Measurements from ENCODE around the gene ZSWIM5.
"Not testable (repeated sequence)": the region's sequence is repeated elsewhere in the genome, so short reads cannot be mapped to it uniquely, and the experiment has no call there.

ZSWIM5 gene

DNA sequence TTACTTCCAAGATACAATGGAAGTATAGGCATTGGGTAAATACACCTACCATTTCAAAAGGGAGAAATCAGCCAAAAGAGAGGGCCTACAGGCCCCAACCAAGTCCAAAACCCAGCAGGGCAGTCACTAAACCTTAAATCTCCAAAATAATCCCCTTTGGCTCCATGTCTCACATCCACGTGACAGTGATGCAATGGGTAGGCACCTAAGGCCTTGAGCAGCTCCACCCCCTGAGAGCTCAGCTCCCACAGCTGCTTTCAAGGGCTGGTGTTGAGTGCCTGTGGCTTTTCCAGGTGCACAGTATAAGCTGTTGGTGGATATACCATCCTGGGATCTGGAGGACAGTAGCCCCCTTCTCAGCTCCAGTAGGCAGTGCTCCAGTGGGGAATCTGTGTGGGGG is 121.8 kb downstream of the ZSWIM5 start:
- no peaks in the 10 kb centered on the region for H3K79me2 ChIP-seq (ENCODE audit: insufficient read depth, low read depth)
- H3K9ac ChIP-seq: no peak overlapping the region
- no peak overlapping the region for H3K27ac ChIP-seq
- H3K4me1 ChIP-seq (ENCODE audit: low read depth, poor library complexity, severe bottlenecking): peaks cover 3% of the 10 kb centered on the region
- no peaks in the 10 kb centered on the region for H4K20me1 ChIP-seq (ENCODE audit: insufficient read depth)
- H3K27me3 ChIP-seq (ENCODE audit: insufficient read depth, low read depth): no peaks in the 10 kb centered on the region
- no peak overlapping the region for H3K4me2 ChIP-seq
- no peaks in the 10 kb centered on the region for H3K36me3 ChIP-seq (ENCODE audit: insufficient read depth)
- no peak overlapping the region for H3K4me3 ChIP-seq (IDR thresholded peaks at IDR 0.05; ENCODE audit: insufficient read depth, low read depth, low read length)
- no peak overlapping the region for H2AFZ ChIP-seq (ENCODE audit: low read depth)
- TF ChIP-seq, protein P1, sequence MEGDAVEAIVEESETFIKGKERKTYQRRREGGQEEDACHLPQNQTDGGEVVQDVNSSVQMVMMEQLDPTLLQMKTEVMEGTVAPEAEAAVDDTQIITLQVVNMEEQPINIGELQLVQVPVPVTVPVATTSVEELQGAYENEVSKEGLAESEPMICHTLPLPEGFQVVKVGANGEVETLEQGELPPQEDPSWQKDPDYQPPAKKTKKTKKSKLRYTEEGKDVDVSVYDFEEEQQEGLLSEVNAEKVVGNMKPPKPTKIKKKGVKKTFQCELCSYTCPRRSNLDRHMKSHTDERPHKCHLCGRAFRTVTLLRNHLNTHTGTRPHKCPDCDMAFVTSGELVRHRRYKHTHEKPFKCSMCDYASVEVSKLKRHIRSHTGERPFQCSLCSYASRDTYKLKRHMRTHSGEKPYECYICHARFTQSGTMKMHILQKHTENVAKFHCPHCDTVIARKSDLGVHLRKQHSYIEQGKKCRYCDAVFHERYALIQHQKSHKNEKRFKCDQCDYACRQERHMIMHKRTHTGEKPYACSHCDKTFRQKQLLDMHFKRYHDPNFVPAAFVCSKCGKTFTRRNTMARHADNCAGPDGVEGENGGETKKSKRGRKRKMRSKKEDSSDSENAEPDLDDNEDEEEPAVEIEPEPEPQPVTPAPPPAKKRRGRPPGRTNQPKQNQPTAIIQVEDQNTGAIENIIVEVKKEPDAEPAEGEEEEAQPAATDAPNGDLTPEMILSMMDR (conservative IDR thresholded peaks at IDR 0.05; ENCODE audit: low read depth, low read length): no peak

DNA sequence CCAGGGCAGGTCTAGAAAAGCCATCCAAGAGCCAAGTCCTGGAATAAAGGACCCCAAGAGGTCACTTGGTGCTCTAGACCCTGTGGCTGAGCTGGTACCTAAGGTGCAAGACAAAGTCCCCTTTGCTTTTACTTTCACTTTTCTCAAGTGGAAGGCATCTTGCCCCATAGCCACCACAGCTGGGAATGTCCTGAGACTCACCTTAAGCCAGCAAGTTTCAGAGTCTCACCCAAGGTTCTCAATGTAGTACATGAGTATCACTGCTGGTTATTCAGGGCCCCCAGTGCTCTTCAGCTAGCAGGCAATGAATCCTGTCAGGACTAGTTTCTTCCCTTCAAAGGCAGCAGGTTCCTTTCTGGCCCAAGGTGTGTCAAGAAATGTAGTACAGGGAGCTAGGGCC is 126.9 kb downstream of the ZSWIM5 start:
- no peaks in the 10 kb centered on the region for H3K79me2 ChIP-seq (ENCODE audit: insufficient read depth, low read depth)
- H3K27ac ChIP-seq: no peak overlapping the region
- no peaks in the 10 kb centered on the region for H4K20me1 ChIP-seq (ENCODE audit: insufficient read depth)
- no peak overlapping the region for H3K9ac ChIP-seq
- H3K4me1 ChIP-seq (ENCODE audit: low read depth, poor library complexity, severe bottlenecking): peaks cover 6% of the 10 kb centered on the region
- no peak overlapping the region for H3K4me2 ChIP-seq
- no peaks in the 10 kb centered on the region for H3K27me3 ChIP-seq (ENCODE audit: insufficient read depth, low read depth)
- no peak overlapping the region for H2AFZ ChIP-seq (ENCODE audit: low read depth)
- H3K36me3 ChIP-seq (ENCODE audit: insufficient read depth): no peaks in the 10 kb centered on the region
- TF ChIP-seq, protein P1 (conservative IDR thresholded peaks at IDR 0.05; ENCODE audit: low read depth, low read length): no peak
- H3K4me3 ChIP-seq (IDR thresholded peaks at IDR 0.05; ENCODE audit: insufficient read depth, low read depth, low read length): no peak overlapping the region

DNA sequence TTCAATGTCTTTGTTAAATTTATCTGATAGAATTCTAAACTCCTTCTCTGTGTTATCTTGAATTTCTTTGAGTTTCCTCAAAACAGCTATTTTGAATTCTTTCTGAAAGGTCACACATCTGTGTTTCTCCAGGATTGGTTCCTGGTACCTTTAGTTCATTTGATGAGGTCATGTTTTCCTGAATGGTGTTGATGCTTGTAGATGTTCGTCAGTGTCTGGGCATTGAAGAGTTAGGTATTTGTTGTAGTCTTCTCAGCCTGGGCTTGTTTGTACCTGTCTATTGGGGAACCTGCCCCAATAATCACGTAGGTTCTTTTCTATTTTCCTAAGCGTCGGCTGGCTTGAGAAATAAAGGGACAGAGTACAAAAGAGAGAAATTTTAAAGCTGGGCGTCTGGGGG is 129.4 kb downstream of the ZSWIM5 start:
- not testable (repeated sequence) for H3K9ac ChIP-seq; H3K4me2 ChIP-seq; H3K79me2 ChIP-seq (ENCODE audit: insufficient read depth, low read depth); H4K20me1 ChIP-seq (ENCODE audit: insufficient read depth); H3K27me3 ChIP-seq (ENCODE audit: insufficient read depth, low read depth); H3K27ac ChIP-seq; H3K4me3 ChIP-seq (IDR thresholded peaks at IDR 0.05; ENCODE audit: insufficient read depth, low read depth, low read length); H2AFZ ChIP-seq (ENCODE audit: low read depth); H3K4me1 ChIP-seq (ENCODE audit: low read depth, poor library complexity, severe bottlenecking); H3K36me3 ChIP-seq (ENCODE audit: insufficient read depth)

DNA sequence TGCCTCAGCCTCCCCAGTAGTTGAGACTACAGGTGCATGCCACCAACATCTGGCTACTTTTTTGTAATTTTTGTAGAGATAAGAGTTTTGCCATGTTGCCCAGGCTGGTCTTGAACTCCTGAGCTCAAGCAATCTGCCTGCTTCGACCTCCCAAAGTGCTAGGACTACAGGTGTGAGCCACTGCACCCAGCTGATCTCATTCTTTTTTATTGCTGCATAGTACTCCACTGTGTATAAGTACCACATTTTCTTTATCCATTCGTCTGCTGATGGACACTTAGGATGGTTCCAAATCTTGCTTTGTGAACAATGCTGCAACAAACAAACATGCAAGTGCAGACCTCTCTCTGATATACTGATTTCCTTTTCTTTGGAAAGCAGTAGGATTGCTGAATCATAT is 134.8 kb downstream of the ZSWIM5 start:
- Histone ChIP-seq H3K4me3 (IDR thresholded peaks at IDR 0.05; ENCODE audit: insufficient read depth, low read depth, low read length) (no peak overlapping the region), H3K9ac (no peak overlapping the region), H3K27ac (no peak overlapping the region), H4K20me1 (ENCODE audit: insufficient read depth) (no peaks in the 10 kb centered on the region), H3K27me3 (ENCODE audit: insufficient read depth, low read depth) (no peaks in the 10 kb centered on the region), H3K4me1 (ENCODE audit: low read depth, poor library complexity, severe bottlenecking) (no peaks in the 10 kb centered on the region), H2AFZ (ENCODE audit: low read depth) (no peak overlapping the region), H3K79me2 (ENCODE audit: insufficient read depth, low read depth) (no peaks in the 10 kb centered on the region), H3K36me3 (ENCODE audit: insufficient read depth) (no peaks in the 10 kb centered on the region), H3K4me2 (no peak overlapping the region)
- TF ChIP-seq, protein P1 (conservative IDR thresholded peaks at IDR 0.05; ENCODE audit: low read depth, low read length): no peak

DNA sequence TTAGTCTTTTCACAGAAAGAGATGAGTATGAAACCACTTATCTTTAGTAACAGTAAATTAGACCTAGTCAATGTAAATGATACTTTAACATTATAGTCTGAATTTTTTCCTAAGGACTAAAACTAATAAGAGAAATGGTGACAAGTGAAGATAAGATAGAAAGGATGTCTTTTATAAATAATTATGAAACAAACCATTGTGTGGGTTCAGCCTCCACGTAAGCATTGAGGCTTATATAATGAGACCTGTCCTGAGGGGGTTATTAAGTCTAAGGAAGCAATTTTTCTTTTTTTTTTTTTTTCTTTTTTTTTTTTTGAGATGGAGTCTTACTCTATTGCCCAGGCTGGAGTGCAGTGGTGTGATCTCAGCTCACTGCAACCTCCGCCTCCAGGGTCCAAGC is 138.6 kb downstream of the ZSWIM5 start:
- H3K4me1 ChIP-seq (ENCODE audit: low read depth, poor library complexity, severe bottlenecking): no peaks in the 10 kb centered on the region
- H4K20me1 ChIP-seq (ENCODE audit: insufficient read depth): no peaks in the 10 kb centered on the region
- H3K27ac ChIP-seq: no peak overlapping the region
- H3K79me2 ChIP-seq (ENCODE audit: insufficient read depth, low read depth): no peaks in the 10 kb centered on the region
- H3K4me2 ChIP-seq: no peak overlapping the region
- TF ChIP-seq, protein P1 (conservative IDR thresholded peaks at IDR 0.05; ENCODE audit: low read depth, low read length): no peak
- no peak overlapping the region for H2AFZ ChIP-seq (ENCODE audit: low read depth)
- no peaks in the 10 kb centered on the region for H3K27me3 ChIP-seq (ENCODE audit: insufficient read depth, low read depth)
- no peak overlapping the region for H3K4me3 ChIP-seq (IDR thresholded peaks at IDR 0.05; ENCODE audit: insufficient read depth, low read depth, low read length)
- no peak overlapping the region for H3K9ac ChIP-seq
- no peaks in the 10 kb centered on the region for H3K36me3 ChIP-seq (ENCODE audit: insufficient read depth)

Measured in KMS-11 (cell line).